ENCODE data around the gene FAM83C.

Gene FAM83C

DNA sequence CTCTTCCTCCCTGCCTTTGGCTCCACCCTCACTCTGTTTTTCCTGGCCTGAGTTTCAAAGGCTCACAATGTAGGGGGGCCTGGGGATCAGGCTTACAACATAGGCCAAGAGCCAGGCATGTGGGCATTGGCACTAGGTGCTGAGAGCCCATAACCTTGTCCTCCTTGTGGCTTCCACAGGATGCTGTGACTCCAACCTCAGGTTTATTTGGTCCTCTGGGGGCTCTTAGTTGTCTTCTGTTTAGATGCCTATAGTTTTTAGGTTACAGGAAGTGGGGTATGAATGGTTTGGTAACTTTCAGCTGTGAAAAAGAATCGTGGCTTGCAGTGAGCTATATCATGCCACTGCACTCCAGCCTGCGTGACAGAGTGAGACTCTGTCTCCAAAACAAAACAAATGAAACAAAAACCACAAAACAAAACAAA lies 40.2 kb downstream of the FAM83C start:
- peaks cover 7% of the 10 kb centered on the region; the same call in 1 of the 2 replicates for H3K4me1 ChIP-seq (ENCODE audit: low read length)
- DNase-seq: peak; percentile 9
- H3K27ac ChIP-seq (ENCODE audit: low read length): peak overlapping the region; percentile 40; the same call in 1 of the 2 replicates
- H3K9me2 ChIP-seq (replicated peaks; ENCODE audit: insufficient read depth, low read length): no peaks in the 10 kb centered on the region
- H3K4me2 ChIP-seq (ENCODE audit: low read depth, low read length): no peak overlapping the region
- H3K27me3 ChIP-seq (replicated peaks; ENCODE audit: insufficient read depth, low read length): no peaks in the 10 kb centered on the region
- no peak overlapping the region for H3K4me3 ChIP-seq (ENCODE audit: low read length)
- no peaks in the 10 kb centered on the region for H3F3A ChIP-seq (ENCODE audit: insufficient read depth, low read length)
- no peaks in the 10 kb centered on the region for H4K20me1 ChIP-seq (ENCODE audit: insufficient read depth, low read length)
- no peak overlapping the region for H3K9ac ChIP-seq (ENCODE audit: low read length)
- no peak for TF ChIP-seq EZH2phosphoT487 (IDR thresholded peaks at IDR 0.05; ENCODE audit: low read length)
- TF ChIP-seq, protein P1, sequence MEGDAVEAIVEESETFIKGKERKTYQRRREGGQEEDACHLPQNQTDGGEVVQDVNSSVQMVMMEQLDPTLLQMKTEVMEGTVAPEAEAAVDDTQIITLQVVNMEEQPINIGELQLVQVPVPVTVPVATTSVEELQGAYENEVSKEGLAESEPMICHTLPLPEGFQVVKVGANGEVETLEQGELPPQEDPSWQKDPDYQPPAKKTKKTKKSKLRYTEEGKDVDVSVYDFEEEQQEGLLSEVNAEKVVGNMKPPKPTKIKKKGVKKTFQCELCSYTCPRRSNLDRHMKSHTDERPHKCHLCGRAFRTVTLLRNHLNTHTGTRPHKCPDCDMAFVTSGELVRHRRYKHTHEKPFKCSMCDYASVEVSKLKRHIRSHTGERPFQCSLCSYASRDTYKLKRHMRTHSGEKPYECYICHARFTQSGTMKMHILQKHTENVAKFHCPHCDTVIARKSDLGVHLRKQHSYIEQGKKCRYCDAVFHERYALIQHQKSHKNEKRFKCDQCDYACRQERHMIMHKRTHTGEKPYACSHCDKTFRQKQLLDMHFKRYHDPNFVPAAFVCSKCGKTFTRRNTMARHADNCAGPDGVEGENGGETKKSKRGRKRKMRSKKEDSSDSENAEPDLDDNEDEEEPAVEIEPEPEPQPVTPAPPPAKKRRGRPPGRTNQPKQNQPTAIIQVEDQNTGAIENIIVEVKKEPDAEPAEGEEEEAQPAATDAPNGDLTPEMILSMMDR (IDR thresholded peaks at IDR 0.05; ENCODE audit: low read length): no peak
- no peak for TF ChIP-seq EZH2 (optimal IDR thresholded peaks at IDR 0.05; ENCODE audit: low read depth, low read length)
- no peaks in the 10 kb centered on the region for H3K9me3 ChIP-seq (replicated peaks; ENCODE audit: insufficient read depth, low read length)
- H3K79me2 ChIP-seq (ENCODE audit: low read length): no peaks in the 10 kb centered on the region
- H2AFZ ChIP-seq (ENCODE audit: low read length): no peak overlapping the region
- H3K36me3 ChIP-seq (replicated peaks; ENCODE audit: insufficient read depth, low read length): no peaks in the 10 kb centered on the region

DNA sequence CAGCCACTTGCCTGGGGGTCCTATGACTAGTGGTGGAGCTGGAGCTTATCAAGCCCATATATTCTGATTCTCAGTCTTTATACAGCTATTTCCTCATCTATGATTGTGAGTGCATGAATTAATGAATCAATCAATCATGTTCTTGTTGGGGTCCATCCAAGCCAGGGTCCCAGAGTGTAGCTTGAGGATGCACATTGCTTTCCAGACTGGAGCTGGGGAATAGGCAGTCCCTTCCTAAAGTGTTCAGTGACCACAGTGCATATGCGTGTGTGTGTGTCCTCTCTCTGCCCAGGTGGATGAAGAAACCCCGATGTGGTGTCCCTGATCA lies 40.6 kb downstream of the FAM83C start:
- H3K4me2 ChIP-seq (ENCODE audit: low read depth, low read length): no peak overlapping the region
- H3K4me3 ChIP-seq (ENCODE audit: low read length): no peak overlapping the region
- no peaks in the 10 kb centered on the region for H3K27me3 ChIP-seq (replicated peaks; ENCODE audit: insufficient read depth, low read length)
- H3K27ac ChIP-seq (ENCODE audit: low read length): peak overlapping the region; percentile 40; the same call in 1 of the 2 replicates
- no peak for DNase-seq
- TF ChIP-seq EZH2 (optimal IDR thresholded peaks at IDR 0.05; ENCODE audit: low read depth, low read length) (no peak), EZH2phosphoT487 (IDR thresholded peaks at IDR 0.05; ENCODE audit: low read length) (no peak)
- TF ChIP-seq, protein P1 (IDR thresholded peaks at IDR 0.05; ENCODE audit: low read length): no peak
- no peaks in the 10 kb centered on the region for H4K20me1 ChIP-seq (ENCODE audit: insufficient read depth, low read length)
- no peaks in the 10 kb centered on the region for H3K9me2 ChIP-seq (replicated peaks; ENCODE audit: insufficient read depth, low read length)
- H3K4me1 ChIP-seq (ENCODE audit: low read length): peaks cover 7% of the 10 kb centered on the region; the same call in 1 of the 2 replicates
- no peak overlapping the region for H2AFZ ChIP-seq (ENCODE audit: low read length)
- no peaks in the 10 kb centered on the region for H3K9me3 ChIP-seq (replicated peaks; ENCODE audit: insufficient read depth, low read length)
- no peaks in the 10 kb centered on the region for H3K79me2 ChIP-seq (ENCODE audit: low read length)
- no peaks in the 10 kb centered on the region for H3F3A ChIP-seq (ENCODE audit: insufficient read depth, low read length)
- no peaks in the 10 kb centered on the region for H3K36me3 ChIP-seq (replicated peaks; ENCODE audit: insufficient read depth, low read length)
- H3K9ac ChIP-seq (ENCODE audit: low read length): no peak overlapping the region

DNA sequence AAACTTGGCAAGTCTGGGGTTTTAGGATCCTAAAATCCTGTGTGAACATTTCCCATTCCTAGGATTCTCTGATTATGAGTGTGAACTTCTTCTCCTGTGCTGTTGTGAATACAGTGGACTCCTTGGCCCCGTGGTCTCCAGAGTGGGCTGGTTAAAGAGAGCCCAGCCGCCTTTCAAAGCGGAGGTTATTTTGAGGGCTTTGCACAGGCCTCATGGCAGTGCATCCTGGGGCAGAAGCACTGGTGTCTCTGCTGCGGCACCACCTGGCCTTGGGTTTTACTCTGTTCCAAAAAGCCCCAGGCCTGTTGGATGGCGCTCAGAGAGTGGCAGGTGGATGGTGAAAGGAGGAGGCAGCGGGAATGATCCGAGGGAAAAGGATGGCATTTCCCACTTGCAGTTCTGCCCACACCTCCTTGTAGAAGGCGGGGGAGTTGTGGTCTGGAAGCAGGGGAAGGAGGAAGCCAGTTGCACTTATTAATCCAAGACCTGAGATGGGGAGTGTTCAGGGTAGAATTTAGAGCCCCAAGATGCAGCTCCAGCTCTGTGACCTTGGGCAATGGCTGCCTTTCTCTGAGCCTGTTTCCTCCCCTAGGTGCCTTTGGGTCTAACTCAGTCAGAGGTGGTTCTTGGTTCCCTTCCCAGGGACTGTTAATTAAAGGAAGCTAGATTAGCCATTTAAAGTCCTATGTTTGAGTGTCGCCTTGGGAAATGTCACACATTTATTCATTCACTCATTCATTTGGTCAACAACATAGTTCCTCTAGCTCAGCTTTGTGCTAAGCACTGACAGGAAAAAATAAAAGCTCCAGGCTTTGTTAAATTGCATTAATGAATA lies 43.4 kb downstream of the FAM83C start:
- Histone ChIP-seq H3K9ac (ENCODE audit: low read length) (no peak overlapping the region), H3K9me3 (replicated peaks; ENCODE audit: insufficient read depth, low read length) (no peaks in the 10 kb centered on the region), H3K4me1 (ENCODE audit: low read length) (peaks cover 7% of the 10 kb centered on the region; the same call in 1 of the 2 replicates), H3K36me3 (replicated peaks; ENCODE audit: insufficient read depth, low read length) (no peaks in the 10 kb centered on the region), H2AFZ (ENCODE audit: low read length) (no peak overlapping the region), H4K20me1 (ENCODE audit: insufficient read depth, low read length) (no peaks in the 10 kb centered on the region), H3K27me3 (replicated peaks; ENCODE audit: insufficient read depth, low read length) (no peaks in the 10 kb centered on the region), H3K79me2 (ENCODE audit: low read length) (no peaks in the 10 kb centered on the region), H3K4me3 (ENCODE audit: low read length) (no peak overlapping the region), H3K9me2 (replicated peaks; ENCODE audit: insufficient read depth, low read length) (no peaks in the 10 kb centered on the region), H3K4me2 (ENCODE audit: low read depth, low read length) (no peak overlapping the region), H3K27ac (ENCODE audit: low read length) (no peak overlapping the region), H3F3A (ENCODE audit: insufficient read depth, low read length) (no peaks in the 10 kb centered on the region)
- no peak for DNase-seq
- TF ChIP-seq, protein P1 (IDR thresholded peaks at IDR 0.05; ENCODE audit: low read length): no peak

Measured in MM.1S (cell line).